ENCODE data around the gene ATP6V0C.

GRCh38 chr16:2474877-2475412, 38.8 kb upstream of the ATP6V0C start, which contains the start of gene TBC1D24:
- TF ChIP-seq CTCF (IDR thresholded peaks at IDR 0.05) = no peak
- TF ChIP-seq EZH2 (IDR thresholded peaks at IDR 0.05; ENCODE audit: borderline replicate concordance, insufficient read depth, low read depth, low read length, poor library complexity, severe bottlenecking) = no peak
